A549 (cell line): ENCODE measurements around the gene GNAL.

Experiments used
- CTCF ChIP-seq: fragments of >200 bp; sonication (Bioruptor Twin); formaldehyde crosslinking; IDR thresholded peaks from 3 replicates; pipeline ENCODE4 v1.5.1; 2016
- HDAC2 ChIP-seq: fragments of 200-600 bp; sonication (generic); IDR thresholded peaks from 2 replicates; pipeline ENCODE4 v1.6.1; 2016
- POLR2A ChIP-seq: IDR thresholded peaks from 2 replicates; pipeline ENCODE4 v1.6.1; 2012; ENCODE audit warnings: mild to moderate bottlenecking, low read length

GRCh38 chr18:11868230-11868629 is 179.2 kb downstream of the GNAL start:
- TF ChIP-seq CTCF (no peak), HDAC2 (no peak), POLR2A (no peak)
